ENCODE data around the gene COPZ1.

The COPZ1 gene, protein sequence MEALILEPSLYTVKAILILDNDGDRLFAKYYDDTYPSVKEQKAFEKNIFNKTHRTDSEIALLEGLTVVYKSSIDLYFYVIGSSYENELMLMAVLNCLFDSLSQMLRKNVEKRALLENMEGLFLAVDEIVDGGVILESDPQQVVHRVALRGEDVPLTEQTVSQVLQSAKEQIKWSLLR

GRCh38 chr12:54324617-54325441, at the start of gene COPZ1:
Gene COPZ1 (plus strand): TSS chr12:54325131. CDS start chr12:54325164, 33 bp downstream.
- TF ChIP-seq, protein P1, sequence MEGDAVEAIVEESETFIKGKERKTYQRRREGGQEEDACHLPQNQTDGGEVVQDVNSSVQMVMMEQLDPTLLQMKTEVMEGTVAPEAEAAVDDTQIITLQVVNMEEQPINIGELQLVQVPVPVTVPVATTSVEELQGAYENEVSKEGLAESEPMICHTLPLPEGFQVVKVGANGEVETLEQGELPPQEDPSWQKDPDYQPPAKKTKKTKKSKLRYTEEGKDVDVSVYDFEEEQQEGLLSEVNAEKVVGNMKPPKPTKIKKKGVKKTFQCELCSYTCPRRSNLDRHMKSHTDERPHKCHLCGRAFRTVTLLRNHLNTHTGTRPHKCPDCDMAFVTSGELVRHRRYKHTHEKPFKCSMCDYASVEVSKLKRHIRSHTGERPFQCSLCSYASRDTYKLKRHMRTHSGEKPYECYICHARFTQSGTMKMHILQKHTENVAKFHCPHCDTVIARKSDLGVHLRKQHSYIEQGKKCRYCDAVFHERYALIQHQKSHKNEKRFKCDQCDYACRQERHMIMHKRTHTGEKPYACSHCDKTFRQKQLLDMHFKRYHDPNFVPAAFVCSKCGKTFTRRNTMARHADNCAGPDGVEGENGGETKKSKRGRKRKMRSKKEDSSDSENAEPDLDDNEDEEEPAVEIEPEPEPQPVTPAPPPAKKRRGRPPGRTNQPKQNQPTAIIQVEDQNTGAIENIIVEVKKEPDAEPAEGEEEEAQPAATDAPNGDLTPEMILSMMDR (IDR thresholded peaks at IDR 0.05; ENCODE audit: insufficient read depth, low read depth, low read length, missing control alignments) = peak; percentile 74

GRCh38 chr12:54276368-54276767, 48.6 kb upstream of the COPZ1 start:
- TF ChIP-seq, protein P1 (IDR thresholded peaks at IDR 0.05; ENCODE audit: insufficient read depth, low read depth, low read length, missing control alignments) = no peak
- no peak overlapping the region for H3K4me3 ChIP-seq (ENCODE audit: low read length)
- no peak for DNase-seq (ENCODE audit: low read depth)

More at GRCh38 chr12:54324617-54325441, at the start of gene COPZ1:
- peak; percentile 100 for DNase-seq (ENCODE audit: low read depth)
- H3K4me3 ChIP-seq (ENCODE audit: low read length) = peak within 1 kb of the TSS; percentile 98

- TF ChIP-seq, protein P1 (IDR thresholded peaks at IDR 0.05; ENCODE audit: insufficient read depth, low read depth, low read length, missing control alignments) = no peak
- peak overlapping the region; percentile 98 for H3K4me3 ChIP-seq (ENCODE audit: low read length)
- no peak for DNase-seq (ENCODE audit: low read depth)
Measured at GRCh38 chr12:54277823-54278276, 47.1 kb upstream of the COPZ1 start.

DNA sequence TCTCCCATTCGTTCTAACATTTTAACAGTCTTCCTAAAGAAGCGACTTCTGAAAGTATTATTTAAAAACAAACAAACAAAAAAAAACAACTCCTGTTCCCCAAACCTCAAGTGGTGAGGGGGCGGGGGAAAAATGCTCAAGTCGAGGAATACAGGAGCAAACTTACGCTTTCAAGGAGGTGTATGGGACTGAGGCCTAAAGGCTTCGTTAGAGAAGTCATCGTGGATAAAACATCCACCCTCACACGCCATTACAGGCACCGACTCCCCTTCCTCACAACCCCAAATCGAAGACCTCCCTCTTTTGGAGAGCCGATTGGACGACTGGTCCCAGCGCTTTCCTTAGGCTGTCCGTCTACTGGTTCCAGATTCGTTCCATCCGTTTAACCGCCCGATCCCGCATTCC, 45.7 kb upstream of the COPZ1 start:
- TF ChIP-seq, protein P1 (IDR thresholded peaks at IDR 0.05; ENCODE audit: insufficient read depth, low read depth, low read length, missing control alignments) = no peak
- DNase-seq (ENCODE audit: low read depth) = no peak

GRCh38 chr12:54279632-54280467, 45.1 kb upstream of the COPZ1 start, which contains the start of gene CBX5:
Gene CBX5 (minus strand): TSS chr12:54280122. CDS start chr12:54257650, 22,472 bp downstream.
- peak; percentile 100 for DNase-seq (ENCODE audit: low read depth)
- peak within 1 kb of the TSS; percentile 98 for H3K4me3 ChIP-seq (ENCODE audit: low read length)

More for the DNA sequence above, 45.7 kb upstream of the COPZ1 start:
- H3K4me3 ChIP-seq (ENCODE audit: low read length) = peak overlapping the region; percentile 98

More at GRCh38 chr12:54279632-54280467, 45.1 kb upstream of the COPZ1 start, which contains the start of gene CBX5:
- TF ChIP-seq, protein P1 (IDR thresholded peaks at IDR 0.05; ENCODE audit: insufficient read depth, low read depth, low read length, missing control alignments) = no peak
